K562 (cell line): Measurements from ENCODE around the gene GTPBP1. TPM values are rescaled to one million over a fixed set of nuclear protein-coding genes. Genes with fewer than 3 reads are reported as not detected.

Experiments
- BCOR ChIP-seq: fragments of 450-650 bp; IDR thresholded peaks from 2 replicates; pipeline ENCODE4 v1.6.1; 2016
- NRF1 ChIP-seq, 2 experiments: fragments of 450-650 bp; IDR thresholded peaks in 1 of 2; conservative IDR thresholded peaks in 1 of 2; 2 replicates each; pipeline ENCODE4 v1.6.1; 2014; ENCODE audit warnings: mild to moderate bottlenecking in 2 of 2
- SRSF3 ChIP-seq: fragments of 200-400 bp; formaldehyde crosslinking; IDR thresholded peaks from 2 replicates; pipeline ENCODE4 v1.6.1; 2016; ENCODE audit warnings: mild to moderate bottlenecking, low read length, moderate library complexity; ENCODE audit not compliant: insufficient read depth
- ZBED1 ChIP-seq: IDR thresholded peaks from 2 replicates; pipeline ENCODE4 v1.6.1; 2014
- polyA plus RNA-seq, 8 experiments: library from polyadenylated mRNA; depleted of rRNA in 4 of 8; stranded (reverse) in 5 of 8; unstranded in 3 of 8; fragments of >200 nt; fragmentation: Nextera tagmentation in 2 of 8; fragmentation: Illumina TruSeq in 1 of 8; extraction: Ambion mirVana in 2 of 8; extraction: Trizol in 1 of 8; gene quantifications; 2 replicates each; pipeline versions ENCODE4 v1.2.1 to v1.2.3, GENCODE V29; 2011 to 2014; ENCODE audit warnings: inconsistent platforms in 1 of 8, missing spikeins in 1 of 8
- total RNA-seq, 7 experiments: library from RNA; depleted of rRNA in 6 of 7; stranded (reverse); fragments of >200 nt in 6 of 7; fragmentation: Illumina TruSeq in 2 of 7; extraction: Trizol in 2 of 7; gene quantifications; 2 replicates each; pipeline versions ENCODE4 v1.2.1 to v1.2.3, GENCODE V29; 2011 to 2021; ENCODE audit warnings: low replicate concordance in 1 of 7
- TF ChIP-seq, protein P1 (sequence below): sonication (generic); formaldehyde crosslinking; IDR thresholded peaks from 2 replicates; pipeline ENCODE4 v1.8.0; 2023; ENCODE audit warnings: missing genetic modification reagents, mild to moderate bottlenecking, borderline replicate concordance
- TF ChIP-seq, protein P2 (sequence below): IDR thresholded peaks from 3 replicates; pipeline ENCODE4 v1.6.1; 2011; ENCODE audit warnings: borderline replicate concordance, mild to moderate bottlenecking; ENCODE audit not compliant: insufficient read length, insufficient read depth
- TF ChIP-seq, protein P3 (sequence below), 2 experiments: fragments of 200-800 bp in 1 of 2; sonication (Bioruptor generic) in 1 of 2; sonication (generic) in 1 of 2; formaldehyde crosslinking in 1 of 2; IDR thresholded peaks in 1 of 2; conservative IDR thresholded peaks in 1 of 2; 2 replicates each; pipeline versions ENCODE4 v1.5.0 to v1.6.1; 2016 to 2020; ENCODE audit warnings: missing compliant biosample characterization in 1 of 2, missing genetic modification characterization in 1 of 2, missing genetic modification reagents in 1 of 2
- TF ChIP-seq, protein P4 (sequence below): fragments of 450-650 bp; formaldehyde crosslinking; IDR thresholded peaks from 2 replicates; pipeline ENCODE4 v1.4.0; 2020; ENCODE audit warnings: mild to moderate bottlenecking, moderate library complexity
- TF ChIP-seq, protein P5 (sequence below): IDR thresholded peaks from 2 replicates; pipeline ENCODE4 v1.6.1; 2016; ENCODE audit warnings: missing genetic modification characterization, missing compliant biosample characterization
- TF ChIP-seq, protein P6 (sequence below): IDR thresholded peaks from 3 replicates; pipeline ENCODE4 v1.6.1; 2011; ENCODE audit warnings: borderline replicate concordance, mild to moderate bottlenecking, moderate library complexity; ENCODE audit not compliant: insufficient read length; ENCODE audit errors: extremely low read depth

GTPBP1 gene
- total and polyA plus RNA-seq, 9 of the 15 experiments (the other 6 are each of a cell fraction or from before 2014, with no cell fraction given) = 0.83 to 53.2 (median 23.3) TPM

DNA sequence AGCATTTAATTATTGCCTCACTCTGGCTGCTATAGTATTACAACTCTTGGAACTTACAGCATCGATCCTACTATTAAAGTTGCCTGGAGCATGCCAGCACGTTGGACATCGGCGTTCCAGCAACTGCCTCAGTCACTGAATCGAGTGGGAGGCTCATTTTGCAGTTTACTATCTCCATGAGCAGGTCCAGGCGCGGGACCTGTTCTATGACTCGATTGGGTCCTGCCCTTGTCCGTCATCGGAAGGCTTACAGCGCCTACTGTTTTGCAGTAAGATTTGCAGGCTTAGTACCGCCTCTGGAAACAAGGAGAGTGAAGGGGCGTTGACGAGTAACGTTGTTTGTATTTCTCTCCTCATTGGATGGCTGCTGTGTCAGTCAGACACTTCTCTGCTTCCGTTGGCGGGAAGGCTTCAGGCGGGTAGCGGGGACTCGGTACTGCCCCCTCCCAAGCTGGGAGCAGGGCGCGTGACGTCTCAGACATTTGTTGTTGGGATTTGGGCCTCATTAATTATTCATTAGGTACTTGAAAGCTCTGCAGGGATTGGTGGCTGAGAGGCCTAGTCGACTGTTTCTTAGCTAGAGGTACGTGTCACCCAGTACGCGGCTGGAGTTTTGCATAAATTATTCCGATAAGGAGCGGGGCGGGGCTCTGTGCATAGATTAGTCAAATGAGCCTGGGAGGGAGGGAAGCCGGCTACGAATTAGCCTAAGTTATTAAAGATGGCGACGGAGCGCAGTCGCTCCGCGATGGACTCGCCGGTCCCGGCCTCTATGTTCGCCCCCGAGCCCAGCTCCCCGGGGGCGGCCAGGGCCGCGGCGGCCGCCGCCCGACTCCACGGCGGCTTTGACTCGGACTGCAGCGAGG, at the start of gene GTPBP1 (continued):
- TF ChIP-seq, protein P1, sequence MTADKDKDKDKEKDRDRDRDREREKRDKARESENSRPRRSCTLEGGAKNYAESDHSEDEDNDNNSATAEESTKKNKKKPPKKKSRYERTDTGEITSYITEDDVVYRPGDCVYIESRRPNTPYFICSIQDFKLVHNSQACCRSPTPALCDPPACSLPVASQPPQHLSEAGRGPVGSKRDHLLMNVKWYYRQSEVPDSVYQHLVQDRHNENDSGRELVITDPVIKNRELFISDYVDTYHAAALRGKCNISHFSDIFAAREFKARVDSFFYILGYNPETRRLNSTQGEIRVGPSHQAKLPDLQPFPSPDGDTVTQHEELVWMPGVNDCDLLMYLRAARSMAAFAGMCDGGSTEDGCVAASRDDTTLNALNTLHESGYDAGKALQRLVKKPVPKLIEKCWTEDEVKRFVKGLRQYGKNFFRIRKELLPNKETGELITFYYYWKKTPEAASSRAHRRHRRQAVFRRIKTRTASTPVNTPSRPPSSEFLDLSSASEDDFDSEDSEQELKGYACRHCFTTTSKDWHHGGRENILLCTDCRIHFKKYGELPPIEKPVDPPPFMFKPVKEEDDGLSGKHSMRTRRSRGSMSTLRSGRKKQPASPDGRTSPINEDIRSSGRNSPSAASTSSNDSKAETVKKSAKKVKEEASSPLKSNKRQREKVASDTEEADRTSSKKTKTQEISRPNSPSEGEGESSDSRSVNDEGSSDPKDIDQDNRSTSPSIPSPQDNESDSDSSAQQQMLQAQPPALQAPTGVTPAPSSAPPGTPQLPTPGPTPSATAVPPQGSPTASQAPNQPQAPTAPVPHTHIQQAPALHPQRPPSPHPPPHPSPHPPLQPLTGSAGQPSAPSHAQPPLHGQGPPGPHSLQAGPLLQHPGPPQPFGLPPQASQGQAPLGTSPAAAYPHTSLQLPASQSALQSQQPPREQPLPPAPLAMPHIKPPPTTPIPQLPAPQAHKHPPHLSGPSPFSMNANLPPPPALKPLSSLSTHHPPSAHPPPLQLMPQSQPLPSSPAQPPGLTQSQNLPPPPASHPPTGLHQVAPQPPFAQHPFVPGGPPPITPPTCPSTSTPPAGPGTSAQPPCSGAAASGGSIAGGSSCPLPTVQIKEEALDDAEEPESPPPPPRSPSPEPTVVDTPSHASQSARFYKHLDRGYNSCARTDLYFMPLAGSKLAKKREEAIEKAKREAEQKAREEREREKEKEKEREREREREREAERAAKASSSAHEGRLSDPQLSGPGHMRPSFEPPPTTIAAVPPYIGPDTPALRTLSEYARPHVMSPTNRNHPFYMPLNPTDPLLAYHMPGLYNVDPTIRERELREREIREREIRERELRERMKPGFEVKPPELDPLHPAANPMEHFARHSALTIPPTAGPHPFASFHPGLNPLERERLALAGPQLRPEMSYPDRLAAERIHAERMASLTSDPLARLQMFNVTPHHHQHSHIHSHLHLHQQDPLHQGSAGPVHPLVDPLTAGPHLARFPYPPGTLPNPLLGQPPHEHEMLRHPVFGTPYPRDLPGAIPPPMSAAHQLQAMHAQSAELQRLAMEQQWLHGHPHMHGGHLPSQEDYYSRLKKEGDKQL = no peak
- TF ChIP-seq ZBED1 = no peak
- TF ChIP-seq SRSF3 = no peak
- TF ChIP-seq BCOR = no peak
- TF ChIP-seq, protein P2, sequence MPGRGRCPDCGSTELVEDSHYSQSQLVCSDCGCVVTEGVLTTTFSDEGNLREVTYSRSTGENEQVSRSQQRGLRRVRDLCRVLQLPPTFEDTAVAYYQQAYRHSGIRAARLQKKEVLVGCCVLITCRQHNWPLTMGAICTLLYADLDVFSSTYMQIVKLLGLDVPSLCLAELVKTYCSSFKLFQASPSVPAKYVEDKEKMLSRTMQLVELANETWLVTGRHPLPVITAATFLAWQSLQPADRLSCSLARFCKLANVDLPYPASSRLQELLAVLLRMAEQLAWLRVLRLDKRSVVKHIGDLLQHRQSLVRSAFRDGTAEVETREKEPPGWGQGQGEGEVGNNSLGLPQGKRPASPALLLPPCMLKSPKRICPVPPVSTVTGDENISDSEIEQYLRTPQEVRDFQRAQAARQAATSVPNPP = no peak
- TF ChIP-seq NRF1 (conservative IDR thresholded peaks at IDR 0.05 in 1 of 2, IDR thresholded peaks at IDR 0.05 in 1 of 2) = peak; percentile 71 to 77
- TF ChIP-seq, protein P3, sequence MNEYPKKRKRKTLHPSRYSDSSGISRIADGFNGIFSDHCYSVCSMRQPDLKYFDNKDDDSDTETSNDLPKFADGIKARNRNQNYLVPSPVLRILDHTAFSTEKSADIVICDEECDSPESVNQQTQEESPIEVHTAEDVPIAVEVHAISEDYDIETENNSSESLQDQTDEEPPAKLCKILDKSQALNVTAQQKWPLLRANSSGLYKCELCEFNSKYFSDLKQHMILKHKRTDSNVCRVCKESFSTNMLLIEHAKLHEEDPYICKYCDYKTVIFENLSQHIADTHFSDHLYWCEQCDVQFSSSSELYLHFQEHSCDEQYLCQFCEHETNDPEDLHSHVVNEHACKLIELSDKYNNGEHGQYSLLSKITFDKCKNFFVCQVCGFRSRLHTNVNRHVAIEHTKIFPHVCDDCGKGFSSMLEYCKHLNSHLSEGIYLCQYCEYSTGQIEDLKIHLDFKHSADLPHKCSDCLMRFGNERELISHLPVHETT (CRISPR knock-in tag; conservative IDR thresholded peaks at IDR 0.05 in 1 of 2, IDR thresholded peaks at IDR 0.05 in 1 of 2) = no peak; a peak in 1 of 4 replicates
- TF ChIP-seq, protein P4, sequence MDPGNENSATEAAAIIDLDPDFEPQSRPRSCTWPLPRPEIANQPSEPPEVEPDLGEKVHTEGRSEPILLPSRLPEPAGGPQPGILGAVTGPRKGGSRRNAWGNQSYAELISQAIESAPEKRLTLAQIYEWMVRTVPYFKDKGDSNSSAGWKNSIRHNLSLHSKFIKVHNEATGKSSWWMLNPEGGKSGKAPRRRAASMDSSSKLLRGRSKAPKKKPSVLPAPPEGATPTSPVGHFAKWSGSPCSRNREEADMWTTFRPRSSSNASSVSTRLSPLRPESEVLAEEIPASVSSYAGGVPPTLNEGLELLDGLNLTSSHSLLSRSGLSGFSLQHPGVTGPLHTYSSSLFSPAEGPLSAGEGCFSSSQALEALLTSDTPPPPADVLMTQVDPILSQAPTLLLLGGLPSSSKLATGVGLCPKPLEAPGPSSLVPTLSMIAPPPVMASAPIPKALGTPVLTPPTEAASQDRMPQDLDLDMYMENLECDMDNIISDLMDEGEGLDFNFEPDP = no peak
- TF ChIP-seq, protein P5, sequence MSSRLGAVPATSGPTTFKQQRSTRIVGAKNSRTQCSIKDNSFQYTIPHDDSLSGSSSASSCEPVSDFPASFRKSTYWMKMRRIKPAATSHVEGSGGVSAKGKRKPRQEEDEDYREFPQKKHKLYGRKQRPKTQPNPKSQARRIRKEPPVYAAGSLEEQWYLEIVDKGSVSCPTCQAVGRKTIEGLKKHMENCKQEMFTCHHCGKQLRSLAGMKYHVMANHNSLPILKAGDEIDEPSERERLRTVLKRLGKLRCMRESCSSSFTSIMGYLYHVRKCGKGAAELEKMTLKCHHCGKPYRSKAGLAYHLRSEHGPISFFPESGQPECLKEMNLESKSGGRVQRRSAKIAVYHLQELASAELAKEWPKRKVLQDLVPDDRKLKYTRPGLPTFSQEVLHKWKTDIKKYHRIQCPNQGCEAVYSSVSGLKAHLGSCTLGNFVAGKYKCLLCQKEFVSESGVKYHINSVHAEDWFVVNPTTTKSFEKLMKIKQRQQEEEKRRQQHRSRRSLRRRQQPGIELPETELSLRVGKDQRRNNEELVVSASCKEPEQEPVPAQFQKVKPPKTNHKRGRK = no peak
- TF ChIP-seq, protein P6, sequence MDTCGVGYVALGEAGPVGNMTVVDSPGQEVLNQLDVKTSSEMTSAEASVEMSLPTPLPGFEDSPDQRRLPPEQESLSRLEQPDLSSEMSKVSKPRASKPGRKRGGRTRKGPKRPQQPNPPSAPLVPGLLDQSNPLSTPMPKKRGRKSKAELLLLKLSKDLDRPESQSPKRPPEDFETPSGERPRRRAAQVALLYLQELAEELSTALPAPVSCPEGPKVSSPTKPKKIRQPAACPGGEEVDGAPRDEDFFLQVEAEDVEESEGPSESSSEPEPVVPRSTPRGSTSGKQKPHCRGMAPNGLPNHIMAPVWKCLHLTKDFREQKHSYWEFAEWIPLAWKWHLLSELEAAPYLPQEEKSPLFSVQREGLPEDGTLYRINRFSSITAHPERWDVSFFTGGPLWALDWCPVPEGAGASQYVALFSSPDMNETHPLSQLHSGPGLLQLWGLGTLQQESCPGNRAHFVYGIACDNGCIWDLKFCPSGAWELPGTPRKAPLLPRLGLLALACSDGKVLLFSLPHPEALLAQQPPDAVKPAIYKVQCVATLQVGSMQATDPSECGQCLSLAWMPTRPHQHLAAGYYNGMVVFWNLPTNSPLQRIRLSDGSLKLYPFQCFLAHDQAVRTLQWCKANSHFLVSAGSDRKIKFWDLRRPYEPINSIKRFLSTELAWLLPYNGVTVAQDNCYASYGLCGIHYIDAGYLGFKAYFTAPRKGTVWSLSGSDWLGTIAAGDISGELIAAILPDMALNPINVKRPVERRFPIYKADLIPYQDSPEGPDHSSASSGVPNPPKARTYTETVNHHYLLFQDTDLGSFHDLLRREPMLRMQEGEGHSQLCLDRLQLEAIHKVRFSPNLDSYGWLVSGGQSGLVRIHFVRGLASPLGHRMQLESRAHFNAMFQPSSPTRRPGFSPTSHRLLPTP = no peak
